ENCODE data around the gene C3orf52. TPM values are rescaled to one million over a fixed set of nuclear protein-coding genes. Genes with fewer than 3 reads are reported as not detected.

The C3orf52 gene
- total and polyA plus RNA-seq, 10 of the 15 experiments (the other 5 are each of a cell fraction or from before 2014, with no cell fraction given), result 0.15 to 1.9 (median 0.73) TPM

DNA sequence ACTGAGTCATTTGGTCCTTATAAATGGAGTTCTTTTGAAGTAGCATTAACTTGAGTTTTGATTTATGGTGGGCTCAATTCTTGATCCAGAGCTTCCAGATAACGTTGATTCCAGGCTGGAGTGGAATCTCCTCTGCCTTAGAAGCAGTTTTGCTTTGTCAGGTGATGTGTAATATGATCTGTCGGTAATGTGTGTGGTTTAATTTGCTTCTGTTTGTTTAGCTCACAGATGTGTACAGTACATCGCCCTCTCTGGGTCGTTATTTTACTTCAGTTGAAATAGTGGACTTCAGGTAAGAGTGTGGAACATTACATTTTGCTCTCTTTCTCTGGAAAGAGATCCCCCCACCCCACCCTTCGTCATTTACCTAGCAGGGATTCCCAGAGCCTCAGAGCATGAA lies 23.1 kb downstream of the C3orf52 start:
- 55% methylated on average over 5 of the region's 5 CpGs for WGBS (ENCODE audit: insufficient coverage, insufficient replicate concordance, low lambda C conversion rate, missing lambda C conversion rate)
- no TSS peak for BruUV-seq (replicated peaks)
- SMC1A ChIA-PET (ENCODE audit: uncharacterized antibody, unreplicated experiment), result interaction anchor here (1.0 to 4.2 kb wide), 4 partner anchors 12 to 408 kb away, joined by 3 to 92 read pairs (median 38); no protein-coding TSS in a partner anchor

More for the DNA sequence above, 23.1 kb downstream of the C3orf52 start:
- no peaks in the 10 kb centered on the region for H3K9me3 ChIP-seq (replicated peaks; ENCODE audit: control insufficient read depth, insufficient read depth, low read length)
- no peak for DNase-seq (ENCODE audit: low read depth, low spot score)
- no peak for FAIRE-seq
- H3K4me1 ChIP-seq (ENCODE audit: control insufficient read depth, insufficient read depth, low read length), result peaks cover 23% of the 10 kb centered on the region
- RAD21 ChIA-PET (ENCODE audit: unreplicated experiment), result interaction anchor here (1.0 to 2.8 kb wide), 3 partner anchors 29 to 213 kb away, joined by 4 to 28 read pairs (median 4); partner anchors contain the start of gene SLC9C1
- POLR2A ChIA-PET, result no interaction called here
- intact Hi-C loops (cut with micrococcal nuclease; ENCODE audit: unreplicated experiment), result no loop called here
- no peaks in the 10 kb centered on the region for H4K20me1 ChIP-seq (ENCODE audit: control insufficient read depth, insufficient read depth)
- TF ChIP-seq, protein P1, sequence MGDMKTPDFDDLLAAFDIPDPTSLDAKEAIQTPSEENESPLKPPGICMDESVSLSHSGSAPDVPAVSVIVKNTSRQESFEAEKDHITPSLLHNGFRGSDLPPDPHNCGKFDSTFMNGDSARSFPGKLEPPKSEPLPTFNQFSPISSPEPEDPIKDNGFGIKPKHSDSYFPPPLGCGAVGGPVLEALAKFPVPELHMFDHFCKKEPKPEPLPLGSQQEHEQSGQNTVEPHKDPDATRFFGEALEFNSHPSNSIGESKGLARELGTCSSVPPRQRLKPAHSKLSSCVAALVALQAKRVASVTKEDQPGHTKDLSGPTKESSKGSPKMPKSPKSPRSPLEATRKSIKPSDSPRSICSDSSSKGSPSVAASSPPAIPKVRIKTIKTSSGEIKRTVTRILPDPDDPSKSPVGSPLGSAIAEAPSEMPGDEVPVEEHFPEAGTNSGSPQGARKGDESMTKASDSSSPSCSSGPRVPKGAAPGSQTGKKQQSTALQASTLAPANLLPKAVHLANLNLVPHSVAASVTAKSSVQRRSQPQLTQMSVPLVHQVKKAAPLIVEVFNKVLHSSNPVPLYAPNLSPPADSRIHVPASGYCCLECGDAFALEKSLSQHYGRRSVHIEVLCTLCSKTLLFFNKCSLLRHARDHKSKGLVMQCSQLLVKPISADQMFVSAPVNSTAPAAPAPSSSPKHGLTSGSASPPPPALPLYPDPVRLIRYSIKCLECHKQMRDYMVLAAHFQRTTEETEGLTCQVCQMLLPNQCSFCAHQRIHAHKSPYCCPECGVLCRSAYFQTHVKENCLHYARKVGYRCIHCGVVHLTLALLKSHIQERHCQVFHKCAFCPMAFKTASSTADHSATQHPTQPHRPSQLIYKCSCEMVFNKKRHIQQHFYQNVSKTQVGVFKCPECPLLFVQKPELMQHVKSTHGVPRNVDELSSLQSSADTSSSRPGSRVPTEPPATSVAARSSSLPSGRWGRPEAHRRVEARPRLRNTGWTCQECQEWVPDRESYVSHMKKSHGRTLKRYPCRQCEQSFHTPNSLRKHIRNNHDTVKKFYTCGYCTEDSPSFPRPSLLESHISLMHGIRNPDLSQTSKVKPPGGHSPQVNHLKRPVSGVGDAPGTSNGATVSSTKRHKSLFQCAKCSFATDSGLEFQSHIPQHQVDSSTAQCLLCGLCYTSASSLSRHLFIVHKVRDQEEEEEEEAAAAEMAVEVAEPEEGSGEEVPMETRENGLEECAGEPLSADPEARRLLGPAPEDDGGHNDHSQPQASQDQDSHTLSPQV (IDR thresholded peaks at IDR 0.05), result no peak
- TF ChIP-seq, protein P2, sequence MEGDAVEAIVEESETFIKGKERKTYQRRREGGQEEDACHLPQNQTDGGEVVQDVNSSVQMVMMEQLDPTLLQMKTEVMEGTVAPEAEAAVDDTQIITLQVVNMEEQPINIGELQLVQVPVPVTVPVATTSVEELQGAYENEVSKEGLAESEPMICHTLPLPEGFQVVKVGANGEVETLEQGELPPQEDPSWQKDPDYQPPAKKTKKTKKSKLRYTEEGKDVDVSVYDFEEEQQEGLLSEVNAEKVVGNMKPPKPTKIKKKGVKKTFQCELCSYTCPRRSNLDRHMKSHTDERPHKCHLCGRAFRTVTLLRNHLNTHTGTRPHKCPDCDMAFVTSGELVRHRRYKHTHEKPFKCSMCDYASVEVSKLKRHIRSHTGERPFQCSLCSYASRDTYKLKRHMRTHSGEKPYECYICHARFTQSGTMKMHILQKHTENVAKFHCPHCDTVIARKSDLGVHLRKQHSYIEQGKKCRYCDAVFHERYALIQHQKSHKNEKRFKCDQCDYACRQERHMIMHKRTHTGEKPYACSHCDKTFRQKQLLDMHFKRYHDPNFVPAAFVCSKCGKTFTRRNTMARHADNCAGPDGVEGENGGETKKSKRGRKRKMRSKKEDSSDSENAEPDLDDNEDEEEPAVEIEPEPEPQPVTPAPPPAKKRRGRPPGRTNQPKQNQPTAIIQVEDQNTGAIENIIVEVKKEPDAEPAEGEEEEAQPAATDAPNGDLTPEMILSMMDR (IDR thresholded peaks at IDR 0.05 in 2 of 3, conservative IDR thresholded peaks at IDR 0.05 in 1 of 3; ENCODE audit: control insufficient read depth in 2 of 3, extremely low read depth in 1 of 3, insufficient read depth in 1 of 3, low read depth in 3 of 3, low read length in 3 of 3), result no peak
- TF ChIP-seq SUZ12 (IDR thresholded peaks at IDR 0.05; ENCODE audit: unreplicated experiment) (no peak), ZNF217 (IDR thresholded peaks at IDR 0.05) (no peak), HCFC1 (IDR thresholded peaks at IDR 0.05; ENCODE audit: low read length) (no peak), CBX3 (IDR thresholded peaks at IDR 0.05; ENCODE audit: borderline replicate concordance, low read depth) (no peak), GABPA (IDR thresholded peaks at IDR 0.05; ENCODE audit: low read depth) (no peak), NRF1 (conservative IDR thresholded peaks at IDR 0.05; ENCODE audit: low read depth, low read length) (no peak), YY1 (IDR thresholded peaks at IDR 0.05; ENCODE audit: low read depth, low read length) (no peak)
- TF ChIP-seq, protein P3, sequence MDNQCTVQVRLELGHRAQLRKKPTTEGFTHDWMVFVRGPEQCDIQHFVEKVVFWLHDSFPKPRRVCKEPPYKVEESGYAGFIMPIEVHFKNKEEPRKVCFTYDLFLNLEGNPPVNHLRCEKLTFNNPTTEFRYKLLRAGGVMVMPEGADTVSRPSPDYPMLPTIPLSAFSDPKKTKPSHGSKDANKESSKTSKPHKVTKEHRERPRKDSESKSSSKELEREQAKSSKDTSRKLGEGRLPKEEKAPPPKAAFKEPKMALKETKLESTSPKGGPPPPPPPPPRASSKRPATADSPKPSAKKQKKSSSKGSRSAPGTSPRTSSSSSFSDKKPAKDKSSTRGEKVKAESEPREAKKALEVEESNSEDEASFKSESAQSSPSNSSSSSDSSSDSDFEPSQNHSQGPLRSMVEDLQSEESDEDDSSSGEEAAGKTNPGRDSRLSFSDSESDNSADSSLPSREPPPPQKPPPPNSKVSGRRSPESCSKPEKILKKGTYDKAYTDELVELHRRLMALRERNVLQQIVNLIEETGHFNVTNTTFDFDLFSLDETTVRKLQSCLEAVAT (IDR thresholded peaks at IDR 0.05), result no peak
- H3K27me3 ChIP-seq (replicated peaks in 1 of 2; ENCODE audit: control insufficient read depth in 2 of 2, insufficient read depth in 2 of 2, low read length in 1 of 2), result no peaks in the 10 kb centered on the region
- no peak overlapping the region for H2AFZ ChIP-seq (ENCODE audit: control insufficient read depth, low read depth, low read length)
- no peak overlapping the region for H3K27ac ChIP-seq (ENCODE audit: control insufficient read depth, insufficient read depth)
- CTCF ChIA-PET, result interaction anchor here (1.0 to 4.1 kb wide), 5 partner anchors 10 to 214 kb away, joined by 3 to 94 read pairs (median 74); partner anchors contain the start of gene SLC9C1
- H3K4me2 ChIP-seq (ENCODE audit: control insufficient read depth, insufficient read depth), result no peak overlapping the region
- no peak for ATAC-seq
- in situ Hi-C loops (cut with MboI), result no loop called here
- H3K79me2 ChIP-seq (ENCODE audit: control insufficient read depth, insufficient read depth, low read length), result no peaks in the 10 kb centered on the region; the same call in none of the 2 replicates
- H3K4me3 ChIP-seq, result no peak overlapping the region
- no peaks in the 10 kb centered on the region; a peak in 1 of 4 replicates for H3K36me3 ChIP-seq (ENCODE audit: control insufficient read depth in 2 of 2, insufficient read depth in 2 of 2, low read length in 1 of 2)
- no peak overlapping the region for H3K9ac ChIP-seq (ENCODE audit: control insufficient read depth, insufficient read depth, low read length)
